22Rv1 (cell line): ENCODE data around the gene PRKRIP1.

Experiments
- ZFX ChIP-seq: fragments of 450-650 bp; IDR thresholded peaks from 2 replicates; pipeline ENCODE4 v1.6.1; 2017; ENCODE audit warnings: antibody characterized with exemption, borderline replicate concordance
- TF ChIP-seq, protein P1 (sequence below): fragments of 450-650 bp; IDR thresholded peaks from 2 replicates; pipeline ENCODE4 v1.5.1; 2017; ENCODE audit warnings: mild to moderate bottlenecking

DNA sequence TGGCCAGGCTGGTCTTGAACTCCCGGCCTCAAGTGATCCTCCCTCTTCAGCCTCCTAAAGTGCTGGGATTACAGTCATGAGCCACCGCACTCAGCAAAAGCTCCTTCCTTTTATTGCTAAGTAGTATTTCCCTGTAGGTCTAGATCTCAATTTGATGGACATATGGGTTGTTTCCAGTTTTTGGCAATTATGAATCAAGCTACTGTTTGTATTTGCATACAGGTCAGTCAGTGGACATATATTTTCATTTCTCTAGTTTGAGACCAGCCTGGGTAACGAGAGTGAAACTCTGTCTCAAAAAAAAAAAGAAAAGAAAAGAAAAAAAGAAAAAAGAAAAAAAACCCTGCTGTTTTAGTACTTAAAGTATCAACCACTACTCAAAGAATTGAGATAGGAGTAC lies 6.4 kb upstream of the PRKRIP1 start:
- TF ChIP-seq, protein P1, sequence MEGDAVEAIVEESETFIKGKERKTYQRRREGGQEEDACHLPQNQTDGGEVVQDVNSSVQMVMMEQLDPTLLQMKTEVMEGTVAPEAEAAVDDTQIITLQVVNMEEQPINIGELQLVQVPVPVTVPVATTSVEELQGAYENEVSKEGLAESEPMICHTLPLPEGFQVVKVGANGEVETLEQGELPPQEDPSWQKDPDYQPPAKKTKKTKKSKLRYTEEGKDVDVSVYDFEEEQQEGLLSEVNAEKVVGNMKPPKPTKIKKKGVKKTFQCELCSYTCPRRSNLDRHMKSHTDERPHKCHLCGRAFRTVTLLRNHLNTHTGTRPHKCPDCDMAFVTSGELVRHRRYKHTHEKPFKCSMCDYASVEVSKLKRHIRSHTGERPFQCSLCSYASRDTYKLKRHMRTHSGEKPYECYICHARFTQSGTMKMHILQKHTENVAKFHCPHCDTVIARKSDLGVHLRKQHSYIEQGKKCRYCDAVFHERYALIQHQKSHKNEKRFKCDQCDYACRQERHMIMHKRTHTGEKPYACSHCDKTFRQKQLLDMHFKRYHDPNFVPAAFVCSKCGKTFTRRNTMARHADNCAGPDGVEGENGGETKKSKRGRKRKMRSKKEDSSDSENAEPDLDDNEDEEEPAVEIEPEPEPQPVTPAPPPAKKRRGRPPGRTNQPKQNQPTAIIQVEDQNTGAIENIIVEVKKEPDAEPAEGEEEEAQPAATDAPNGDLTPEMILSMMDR: no peak
- no peak for TF ChIP-seq ZFX
